ENCODE measurements around the gene ENKD1. TPM values are rescaled to one million over a fixed set of nuclear protein-coding genes. Genes with fewer than 3 reads are reported as not detected.

ENKD1 gene
- total and polyA plus RNA-seq, 2 of the 4 experiments (the other 2 are of a cell fraction) = 2.9 to 6.3 TPM

GRCh38 chr16:67654403-67654911 is 12.1 kb downstream of the ENKD1 start:
- intact Hi-C loops (cut with micrococcal nuclease) (no loop called here), in situ Hi-C loops (cut with MboI; ENCODE audit: low sequenced_read_pairs) (no loop called here), dilution Hi-C loops (cut with HindIII; ENCODE audit: low sequenced_read_pairs, unreplicated experiment) (no loop called here)
- H3K27me3 ChIP-seq (ENCODE audit: control insufficient read depth, insufficient read depth, low read length) = peaks cover 30% of the 10 kb centered on the region
- no peak overlapping the region for H3K18ac ChIP-seq (ENCODE audit: low read depth, low read length)
- H3K14ac ChIP-seq (replicated peaks; ENCODE audit: low read depth, low read length) = no peak overlapping the region
- H3K9ac ChIP-seq (ENCODE audit: low read depth, low read length) = no peak overlapping the region
- ATAC-seq (ENCODE audit: low read depth) (no peak), DNase-seq (no peak)
- H3K9me3 ChIP-seq (ENCODE audit: control insufficient read depth, insufficient read depth, low read length) = no peaks in the 10 kb centered on the region
- no peak overlapping the region; the same call in 1 of the 2 replicates for H2AK5ac ChIP-seq (ENCODE audit: low read depth, low read length)
- H3K27ac ChIP-seq (ENCODE audit: insufficient read depth, low read length) = no peak overlapping the region
- H4K5ac ChIP-seq (ENCODE audit: low read depth, low read length) = no peak overlapping the region
- no peak overlapping the region for H2BK120ac ChIP-seq (ENCODE audit: low read depth, low read length)
- peaks cover 9% of the 10 kb centered on the region; the same call in 1 of the 2 replicates for H3K4me1 ChIP-seq (ENCODE audit: control insufficient read depth, insufficient read depth, low read length)
- H4K20me1 ChIP-seq (ENCODE audit: insufficient read depth, low read length) = peaks cover 14% of the 10 kb centered on the region
- no peak overlapping the region for H2BK15ac ChIP-seq (ENCODE audit: low read depth, low read length)
- WGBS, 2 experiments (ENCODE audit: extremely low coverage in 2 of 2, insufficient read length in 1 of 2) = 53% methylated on average over 12 of the region's 30 CpGs; no CpG with 5 or more reads in 1 of the 2 experiments
- POLR2A ChIA-PET (ENCODE audit: unreplicated experiment) = no interaction called here
- no peak overlapping the region for H3K23ac ChIP-seq (ENCODE audit: low read depth, low read length)
- 0 out of 2 replicates have a peak, but pooled peaks cover 1% of the 10 kb centered on the region for H3K36me3 ChIP-seq (ENCODE audit: control insufficient read depth, insufficient read depth, low read length)
- H2AFZ ChIP-seq (replicated peaks; ENCODE audit: low read length, poor library complexity) = no peak overlapping the region
- TF ChIP-seq SMC3 (IDR thresholded peaks at IDR 0.05; ENCODE audit: low read depth, low read length) = no peak
- TF ChIP-seq MXI1 (IDR thresholded peaks at IDR 0.05; ENCODE audit: borderline replicate concordance, low read depth, low read length) = no peak
- TF ChIP-seq CTCF (conservative IDR thresholded peaks at IDR 0.05; ENCODE audit: low read depth, low read length) = no peak
- no peak for TF ChIP-seq CEBPB (IDR thresholded peaks at IDR 0.05; ENCODE audit: low read depth, low read length)
- TF ChIP-seq NFE2L2 (IDR thresholded peaks at IDR 0.05; ENCODE audit: low read depth, low read length) = no peak
- TF ChIP-seq RCOR1 (IDR thresholded peaks at IDR 0.05; ENCODE audit: insufficient replicate concordance, low read length) = no peak
- TF ChIP-seq RFX5 (IDR thresholded peaks at IDR 0.05; ENCODE audit: low read depth, low read length) = no peak
- no peak for TF ChIP-seq MAZ (IDR thresholded peaks at IDR 0.05; ENCODE audit: borderline replicate concordance, low read depth, low read length)
- TF ChIP-seq FOS (IDR thresholded peaks at IDR 0.05; ENCODE audit: low read depth, low read length) = no peak
- no peak for TF ChIP-seq USF2 (IDR thresholded peaks at IDR 0.05; ENCODE audit: low read depth, low read length)
- no peak for TF ChIP-seq POLR2A (IDR thresholded peaks at IDR 0.05; ENCODE audit: low read depth, low read length)
- TF ChIP-seq MAFK (IDR thresholded peaks at IDR 0.05; ENCODE audit: low read depth, low read length) = no peak
- no peak for TF ChIP-seq CHD1 (IDR thresholded peaks at IDR 0.05; ENCODE audit: low read depth, low read length)
- TF ChIP-seq ELK1 (IDR thresholded peaks at IDR 0.05; ENCODE audit: borderline replicate concordance, low read depth, low read length) = no peak
- no peak for TF ChIP-seq BHLHE40 (IDR thresholded peaks at IDR 0.05; ENCODE audit: low read depth, low read length)
- H2AK9ac ChIP-seq (replicated peaks; ENCODE audit: low read depth, low read length, poor library complexity) = no peak overlapping the region
- no peak overlapping the region for H4K8ac ChIP-seq (ENCODE audit: low read depth in 2 of 2, low read length in 2 of 2)
- H3K4ac ChIP-seq (ENCODE audit: low read depth, low read length) = no peak overlapping the region
- H3K4me2 ChIP-seq (ENCODE audit: low read depth, low read length) = no peak overlapping the region
- no peak overlapping the region; the same call in 1 of the 2 replicates for H3K56ac ChIP-seq (ENCODE audit: extremely low read depth, insufficient read depth, low read length)
- CTCF ChIA-PET = no interaction called here
- no peak overlapping the region for H2BK20ac ChIP-seq (ENCODE audit: low read depth, low read length)
- peaks cover 6 to 15% of the 10 kb centered on the region in 2 experiments; a peak in 3 of 4 replicates for H3K79me1 ChIP-seq (ENCODE audit: low read depth in 1 of 2, low read length in 2 of 2)
- no peak overlapping the region for H3K4me3 ChIP-seq (ENCODE audit: insufficient read depth, low read depth, low read length)
- H2BK5ac ChIP-seq (ENCODE audit: low read depth, low read length, poor library complexity, severe bottlenecking) = no peak overlapping the region
- H4K91ac ChIP-seq (ENCODE audit: insufficient read depth, low read depth, low read length) = no peak overlapping the region
- peaks cover 7% of the 10 kb centered on the region for H3K9me1 ChIP-seq (ENCODE audit: insufficient read depth, low read length)
- no TSS peak for BruUV-seq (replicated peaks)
